Psoas muscle (tissue), 8 donors: ENCODE results near the gene HEPACAM. TPM values are rescaled to one million over a fixed set of nuclear protein-coding genes. Genes with fewer than 3 reads are reported as not detected.

Experiments
- ATAC-seq, 4 donors: fragments of 200-7000 bp; cut with Tn5 transposase; one replicate each; pipeline ENCODE4 v1.9.1; 2020; ENCODE audit warnings: moderate library complexity in 3 of 4, mild to moderate bottlenecking in 2 of 4
- DNase-seq, 2 donors: peaks; one replicate each; pipeline ENCODE4 v3.0.0-alpha.2; 2020
- H3K27ac ChIP-seq: fragments of 200-600 bp; one replicate; pipeline ENCODE4 v1.8.0; 2022
- H3K27me3 ChIP-seq, 3 donors: fragments of 200-600 bp in 1 of 3; one replicate each; pipeline versions ENCODE4 v1.6.1 to v1.8.0; 2013 to 2022; ENCODE audit warnings: low read length in 2 of 3, mild to moderate bottlenecking in 2 of 3, moderate library complexity in 1 of 3; ENCODE audit not compliant: insufficient read depth in 3 of 3
- H3K36me3 ChIP-seq, 2 donors: fragments of 200-600 bp in 1 of 2; one replicate each; pipeline versions ENCODE4 v1.6.1 to v1.8.0; 2013 to 2022; ENCODE audit warnings: low read depth in 1 of 2, mild to moderate bottlenecking in 1 of 2, moderate library complexity in 1 of 2; ENCODE audit not compliant: insufficient read depth in 1 of 2
- H3K4me1 ChIP-seq: fragments of 200-600 bp; one replicate; pipeline ENCODE4 v1.8.0; 2022
- H3K4me3 ChIP-seq: fragments of 200-600 bp; one replicate; pipeline ENCODE4 v1.8.0; 2022; ENCODE audit warnings: mild to moderate bottlenecking
- H3K9me3 ChIP-seq: fragments of 200-600 bp; one replicate; pipeline ENCODE4 v1.8.0; 2022
- WGBS, 3 donors: extraction: QIAGEN DNeasy Blood & Tissue Kit; methylation state at CpG; one replicate each; pipeline versions ENCODE4 v1.1.6 to v1.1.7; 2013; 5-methylcytosine and 5-hydroxymethylcytosine counted together
- intact Hi-C, 2 donors: fragments of 100-400 bp; cut with DNase I; formaldehyde crosslinking; loops; one replicate each; pipeline versions ENCODE4 v1.11.0 to v1.14.2; 2022
- polyA plus RNA-seq, 3 donors: library from polyadenylated mRNA; stranded (reverse); fragments of 200-250 nt; gene quantifications; one replicate each; pipeline ENCODE4 v1.2.3, GENCODE V29; 2013
- total RNA-seq, 4 donors: library from RNA; stranded (reverse); fragmentation: NEBNext Ultra II Directional in 2 of 4; extraction: Animal tissue kit (Norgen Biotek cat#: 25700) in 2 of 4; gene quantifications; one replicate each; pipeline versions ENCODE4 v1.2.1 to v1.2.4, GENCODE V29; 2021 to 2023
- TF ChIP-seq, protein P1 (sequence below): fragments of 200-600 bp; IDR thresholded peaks from one replicate; pipeline ENCODE4 v1.8.0; 2022; ENCODE audit warnings: antibody characterized with exemption
- donor health status: healthy with polysubstance abuse.
- donor health status: DM: no; HTN: no; CAD: no; lungs with moderate emphysema.
- donor health status: Bipolar disorder and iron deficiency.
- donor health status: healthy.
- donor health status: DM: yes; HTN: yes; CAD: no.
- donor health status: DM: no; HTN: no; CAD: no.
- donor health status: DM: no; HTN: no; CAD: no.
- donor health status: DM: yes; HTN: yes; CAD: no.

Gene HEPACAM
- total and polyA plus RNA-seq, 7 donors: 0.05 to 0.25 (median 0.07) TPM; not detected in 2

DNA sequence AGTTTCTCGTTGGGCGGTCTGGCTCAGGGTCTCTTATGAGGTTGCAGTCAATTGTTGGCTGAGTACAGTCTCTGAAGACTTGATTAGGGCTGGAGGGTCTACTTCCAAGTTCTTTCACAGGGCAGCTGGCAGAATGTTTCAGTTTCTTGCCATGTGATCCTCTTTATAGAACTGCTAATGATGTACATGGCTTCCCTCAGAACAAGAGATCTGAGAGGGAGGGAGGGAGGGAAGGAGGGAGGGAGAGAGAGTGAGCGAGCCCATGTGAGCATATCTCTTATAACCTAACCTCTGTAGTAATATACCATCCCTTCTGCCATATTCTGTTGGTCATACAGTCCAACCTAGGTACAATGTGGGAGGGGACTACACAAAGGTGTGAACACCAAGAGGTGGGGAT is 15.5 kb upstream of the HEPACAM start:
- WGBS, 3 donors: 79 to 86% (median 84%) methylated on average over 3 of the region's 3 CpGs
- DNase-seq (no peak), ATAC-seq (no peak)
- Histone ChIP-seq H3K36me3 (no peaks in the 10 kb centered on the region), H3K27ac (no peak overlapping the region), H3K4me3 (no peak overlapping the region), H3K27me3 (no peaks in the 10 kb centered on the region), H3K9me3 (no peaks in the 10 kb centered on the region), H3K4me1 (peaks cover 9% of the 10 kb centered on the region)
- TF ChIP-seq, protein P1, sequence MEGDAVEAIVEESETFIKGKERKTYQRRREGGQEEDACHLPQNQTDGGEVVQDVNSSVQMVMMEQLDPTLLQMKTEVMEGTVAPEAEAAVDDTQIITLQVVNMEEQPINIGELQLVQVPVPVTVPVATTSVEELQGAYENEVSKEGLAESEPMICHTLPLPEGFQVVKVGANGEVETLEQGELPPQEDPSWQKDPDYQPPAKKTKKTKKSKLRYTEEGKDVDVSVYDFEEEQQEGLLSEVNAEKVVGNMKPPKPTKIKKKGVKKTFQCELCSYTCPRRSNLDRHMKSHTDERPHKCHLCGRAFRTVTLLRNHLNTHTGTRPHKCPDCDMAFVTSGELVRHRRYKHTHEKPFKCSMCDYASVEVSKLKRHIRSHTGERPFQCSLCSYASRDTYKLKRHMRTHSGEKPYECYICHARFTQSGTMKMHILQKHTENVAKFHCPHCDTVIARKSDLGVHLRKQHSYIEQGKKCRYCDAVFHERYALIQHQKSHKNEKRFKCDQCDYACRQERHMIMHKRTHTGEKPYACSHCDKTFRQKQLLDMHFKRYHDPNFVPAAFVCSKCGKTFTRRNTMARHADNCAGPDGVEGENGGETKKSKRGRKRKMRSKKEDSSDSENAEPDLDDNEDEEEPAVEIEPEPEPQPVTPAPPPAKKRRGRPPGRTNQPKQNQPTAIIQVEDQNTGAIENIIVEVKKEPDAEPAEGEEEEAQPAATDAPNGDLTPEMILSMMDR: no peak
- intact Hi-C loops: loop anchor here (10.0 kb wide), 4 partner anchors 163 to 923 kb away; partner anchors contain the start of gene TMEM218 (in 1 of the 2)

DNA sequence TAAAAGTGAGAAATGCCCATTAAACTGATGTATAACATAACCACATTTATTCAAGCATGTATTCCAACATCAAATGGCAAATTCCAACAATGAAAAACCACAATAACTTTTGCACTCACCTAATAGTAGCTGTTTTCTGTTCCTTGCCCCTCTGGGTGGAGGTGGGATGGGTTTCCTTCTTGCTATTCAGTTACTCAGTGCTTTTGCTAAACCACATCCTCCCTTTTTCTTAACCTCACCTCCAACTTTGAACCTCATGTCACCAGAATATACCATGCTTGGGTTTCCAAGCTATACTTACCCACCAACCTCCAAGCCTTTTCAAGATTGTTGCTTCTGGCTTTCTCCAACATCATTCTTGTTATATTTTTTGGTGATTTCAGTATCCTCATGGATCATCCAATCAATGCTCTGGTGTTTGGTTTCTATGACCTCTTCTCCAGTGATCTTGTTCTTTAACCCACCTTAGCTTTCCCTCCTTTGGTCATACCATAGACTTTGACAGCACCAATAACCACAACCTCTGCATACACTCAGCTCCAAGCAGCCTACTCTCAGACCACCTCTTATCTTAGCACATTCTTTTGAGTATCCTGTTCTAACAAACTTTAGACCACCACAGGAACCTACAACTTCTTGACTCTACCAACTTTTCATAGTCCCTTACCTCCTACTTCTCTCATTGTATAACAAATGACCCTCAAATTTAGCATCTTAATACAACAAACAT is 14.9 kb upstream of the HEPACAM start:
- DNase-seq: no peak

DNA sequence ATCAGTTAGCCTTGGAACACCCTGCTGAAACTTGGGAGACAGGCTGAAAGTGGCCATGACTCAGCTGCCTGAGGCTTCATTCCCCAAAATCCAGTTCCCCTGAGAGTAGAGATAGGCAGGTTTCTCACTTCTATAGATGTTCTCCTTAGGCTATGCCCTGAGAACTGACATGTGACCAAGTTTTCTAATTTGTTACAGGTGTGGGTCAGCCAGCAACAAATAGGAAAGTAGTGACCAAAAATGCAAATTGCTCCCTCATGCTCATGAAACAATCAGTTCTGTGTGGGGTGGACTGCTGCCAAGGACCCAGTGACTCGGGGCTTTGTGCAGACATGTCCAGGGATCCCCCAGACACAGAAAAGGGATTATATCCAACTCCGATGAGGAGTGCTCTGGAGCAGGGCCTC is 10.9 kb upstream of the HEPACAM start:
- TF ChIP-seq, protein P1: no peak
- H3K36me3 ChIP-seq: no peaks in the 10 kb centered on the region
- DNase-seq (no peak), ATAC-seq (no peak)
- intact Hi-C loops: no loop called here
- no peaks in the 10 kb centered on the region for H3K4me1 ChIP-seq
- no peaks in the 10 kb centered on the region for H3K27me3 ChIP-seq
- no peak overlapping the region for H3K27ac ChIP-seq
- 37 to 60% (median 48%) methylated on average over 2 of the region's 2 CpGs for WGBS, 3 donors
- H3K4me3 ChIP-seq: no peak overlapping the region
- H3K9me3 ChIP-seq: no peaks in the 10 kb centered on the region

More for the DNA sequence above, 14.9 kb upstream of the HEPACAM start:
- no peak for ATAC-seq
- no peaks in the 10 kb centered on the region for H3K36me3 ChIP-seq
- TF ChIP-seq, protein P1: no peak
- intact Hi-C loops: loop anchor here (10.0 kb wide), 4 partner anchors 164 to 924 kb away; partner anchors contain the start of gene TMEM218 (in 1 of the 2)
- no peak overlapping the region for H3K4me3 ChIP-seq
- peaks cover 9% of the 10 kb centered on the region for H3K4me1 ChIP-seq
- no peak overlapping the region for H3K27ac ChIP-seq
- H3K27me3 ChIP-seq: no peaks in the 10 kb centered on the region
- no peaks in the 10 kb centered on the region for H3K9me3 ChIP-seq

GRCh38 chr11:124945826-124946225 is 10.0 kb upstream of the HEPACAM start:
- Histone ChIP-seq H3K27ac (no peak overlapping the region), H3K4me3 (no peak overlapping the region), H3K4me1 (no peaks in the 10 kb centered on the region), H3K36me3 (no peaks in the 10 kb centered on the region), H3K27me3 (no peaks in the 10 kb centered on the region), H3K9me3 (no peaks in the 10 kb centered on the region)
- WGBS, 3 donors: 73 to 80% (median 78%) methylated on average over 6 of the region's 6 CpGs
- intact Hi-C loops: no loop called here
- no peak for ATAC-seq
- DNase-seq: no peak
- TF ChIP-seq, protein P1: no peak
